Astrocyte (in vitro differentiated cells and primary cell): ENCODE measurements around the gene ASB13.

Experiments used
- CTCF ChIP-seq: IDR thresholded peaks from 2 replicates; pipeline ENCODE4 v1.5.1; 2011; ENCODE audit warnings: low read depth, mild to moderate bottlenecking, inconsistent platforms, low read length, moderate library complexity; ENCODE audit not compliant: insufficient read depth
- EZH2 ChIP-seq: IDR thresholded peaks from 2 replicates; pipeline ENCODE4 v1.6.1; 2012; ENCODE audit warnings: mild to moderate bottlenecking, low read length, inconsistent platforms; ENCODE audit not compliant: insufficient read depth

GRCh38 chr10:5616836-5617235 lies 49.6 kb downstream of the ASB13 start:
- TF ChIP-seq EZH2 (no peak), CTCF (no peak)
